Measurements from ENCODE around the gene ARMC2.

The ARMC2 gene

GRCh38 chr6:108998485-108998884 is 150.3 kb downstream of the ARMC2 start:
- H3K4me3 ChIP-seq (ENCODE audit: low read depth in 1 of 2, low read length in 2 of 2): no peak overlapping the region
- H3K4me1 ChIP-seq (ENCODE audit: control insufficient read depth in 1 of 2, insufficient read depth in 2 of 2, low read length in 2 of 2): peaks cover 8 to 18% of the 10 kb centered on the region in 2 donors
- peaks cover 11 to 37% of the 10 kb centered on the region in 2 donors for H3K36me3 ChIP-seq (ENCODE audit: control insufficient read depth in 1 of 2, insufficient read depth in 2 of 2, low read length in 2 of 2)
- H3K27me3 ChIP-seq (ENCODE audit: low read depth, low read length): no peaks in the 10 kb centered on the region
- H3K27ac ChIP-seq (ENCODE audit: low read length): no peak overlapping the region
- no peaks in the 10 kb centered on the region for H3K9me3 ChIP-seq (ENCODE audit: control insufficient read depth in 1 of 2, low read length in 2 of 2)

GRCh38 chr6:108999428-108999827 is 151.2 kb downstream of the ARMC2 start:
- H3K4me1 ChIP-seq (ENCODE audit: control insufficient read depth in 1 of 2, insufficient read depth in 2 of 2, low read length in 2 of 2): peaks cover 8 to 18% of the 10 kb centered on the region in 2 donors
- H3K27me3 ChIP-seq (ENCODE audit: low read depth, low read length): no peaks in the 10 kb centered on the region
- peaks cover 11 to 28% of the 10 kb centered on the region in 2 donors for H3K36me3 ChIP-seq (ENCODE audit: control insufficient read depth in 1 of 2, insufficient read depth in 2 of 2, low read length in 2 of 2)
- H3K27ac ChIP-seq (ENCODE audit: low read length): no peak overlapping the region
- no peaks in the 10 kb centered on the region for H3K9me3 ChIP-seq (ENCODE audit: control insufficient read depth in 1 of 2, low read length in 2 of 2)
- H3K4me3 ChIP-seq (ENCODE audit: low read depth in 1 of 2, low read length in 2 of 2): no peak overlapping the region

GRCh38 chr6:109000289-109000688 is 152.1 kb downstream of the ARMC2 start:
- Histone ChIP-seq H3K27me3 (ENCODE audit: low read depth, low read length) (no peaks in the 10 kb centered on the region), H3K27ac (ENCODE audit: low read length) (no peak overlapping the region), H3K9me3 (ENCODE audit: control insufficient read depth in 1 of 2, low read length in 2 of 2) (no peaks in the 10 kb centered on the region), H3K4me1 (ENCODE audit: control insufficient read depth in 1 of 2, insufficient read depth in 2 of 2, low read length in 2 of 2) (peaks cover 8 to 18% of the 10 kb centered on the region in 2 donors), H3K4me3 (ENCODE audit: low read depth in 1 of 2, low read length in 2 of 2) (no peak overlapping the region), H3K36me3 (ENCODE audit: control insufficient read depth in 1 of 2, insufficient read depth in 2 of 2, low read length in 2 of 2) (peaks cover 11 to 23% of the 10 kb centered on the region in 2 donors)

DNA sequence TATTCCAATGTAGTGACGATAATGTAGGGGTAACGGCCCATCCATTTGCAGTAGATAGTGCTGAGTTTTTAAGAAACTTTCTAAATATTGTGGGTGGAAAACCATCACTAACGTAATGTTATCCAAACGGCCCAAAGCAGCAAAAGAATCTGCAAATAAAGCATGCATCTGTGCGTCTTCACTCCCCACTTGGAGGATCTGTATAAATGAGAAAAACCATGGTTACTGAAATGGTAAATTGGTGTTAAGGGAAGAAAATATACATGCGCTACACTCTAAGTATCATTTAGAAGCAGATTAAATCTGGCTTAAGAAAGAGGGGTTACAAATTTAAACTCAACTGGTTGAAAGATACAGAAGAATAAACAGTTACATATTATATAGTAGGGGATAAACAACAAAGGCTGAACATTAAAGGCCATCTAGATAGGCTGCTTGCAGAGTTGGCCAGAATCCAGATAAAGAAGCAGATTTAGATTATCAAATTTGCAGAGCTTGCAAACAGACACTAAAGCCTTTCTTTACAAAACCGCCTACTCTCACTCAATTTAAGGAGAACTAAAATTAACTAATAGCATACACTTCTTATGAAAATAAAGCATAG is 153.2 kb downstream of the ARMC2 start:
- Histone ChIP-seq H3K36me3 (ENCODE audit: control insufficient read depth in 1 of 2, insufficient read depth in 2 of 2, low read length in 2 of 2) (peaks cover 9 to 13% of the 10 kb centered on the region in 2 donors), H3K27me3 (ENCODE audit: low read depth, low read length) (no peaks in the 10 kb centered on the region), H3K4me3 (ENCODE audit: low read depth in 1 of 2, low read length in 2 of 2) (peak overlapping the region in 1 of 2 donors; percentile 20), H3K27ac (ENCODE audit: low read length) (peak overlapping the region; percentile 82), H3K4me1 (ENCODE audit: control insufficient read depth in 1 of 2, insufficient read depth in 2 of 2, low read length in 2 of 2) (peaks cover 12 to 18% of the 10 kb centered on the region in 2 donors), H3K9me3 (ENCODE audit: control insufficient read depth in 1 of 2, low read length in 2 of 2) (no peaks in the 10 kb centered on the region)

GRCh38 chr6:109002051-109002697 is 154.0 kb downstream of the ARMC2 start:
- Histone ChIP-seq H3K36me3 (ENCODE audit: control insufficient read depth in 1 of 2, insufficient read depth in 2 of 2, low read length in 2 of 2) (peaks cover 9 to 13% of the 10 kb centered on the region in 2 donors), H3K4me3 (ENCODE audit: low read depth in 1 of 2, low read length in 2 of 2) (peak overlapping the region; percentile 20 to 21), H3K27ac (ENCODE audit: low read length) (peak overlapping the region; percentile 82), H3K4me1 (ENCODE audit: control insufficient read depth in 1 of 2, insufficient read depth in 2 of 2, low read length in 2 of 2) (peaks cover 15 to 18% of the 10 kb centered on the region in 2 donors), H3K27me3 (ENCODE audit: low read depth, low read length) (no peaks in the 10 kb centered on the region), H3K9me3 (ENCODE audit: control insufficient read depth in 1 of 2, low read length in 2 of 2) (no peaks in the 10 kb centered on the region)

DNA sequence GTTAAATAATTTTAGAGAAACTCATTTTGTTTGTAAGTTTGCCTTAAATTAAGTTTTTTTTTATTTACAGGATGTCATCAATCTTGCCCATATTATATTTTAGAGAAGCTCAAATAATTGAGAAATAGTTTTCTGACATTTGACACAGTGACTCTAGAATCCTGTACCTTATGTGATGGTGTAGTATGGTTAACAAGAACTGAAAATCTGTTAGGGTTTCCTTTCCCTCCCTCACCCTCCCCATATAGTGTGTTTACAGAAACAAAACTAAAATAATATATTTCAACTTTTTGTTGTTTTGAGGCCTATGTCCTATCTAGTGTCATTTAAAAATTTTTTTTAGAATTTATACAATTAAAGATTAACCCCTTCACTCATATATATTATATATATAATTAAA is 154.7 kb downstream of the ARMC2 start:
- peaks cover 15 to 18% of the 10 kb centered on the region in 2 donors for H3K4me1 ChIP-seq (ENCODE audit: control insufficient read depth in 1 of 2, insufficient read depth in 2 of 2, low read length in 2 of 2)
- peaks cover 9 to 13% of the 10 kb centered on the region in 2 donors for H3K36me3 ChIP-seq (ENCODE audit: control insufficient read depth in 1 of 2, insufficient read depth in 2 of 2, low read length in 2 of 2)
- peak overlapping the region; percentile 82 for H3K27ac ChIP-seq (ENCODE audit: low read length)
- peak overlapping the region in 1 of 2 donors; percentile 21 for H3K4me3 ChIP-seq (ENCODE audit: low read depth in 1 of 2, low read length in 2 of 2)
- no peaks in the 10 kb centered on the region for H3K27me3 ChIP-seq (ENCODE audit: low read depth, low read length)
- no peaks in the 10 kb centered on the region for H3K9me3 ChIP-seq (ENCODE audit: control insufficient read depth in 1 of 2, low read length in 2 of 2)

GRCh38 chr6:109006818-109007217 is 158.6 kb downstream of the ARMC2 start:
- no peaks in the 10 kb centered on the region for H3K9me3 ChIP-seq (ENCODE audit: control insufficient read depth in 1 of 2, low read length in 2 of 2)
- no peaks in the 10 kb centered on the region for H3K27me3 ChIP-seq (ENCODE audit: low read depth, low read length)
- H3K36me3 ChIP-seq (ENCODE audit: control insufficient read depth in 1 of 2, insufficient read depth in 2 of 2, low read length in 2 of 2): no peaks in the 10 kb centered on the region
- H3K4me3 ChIP-seq (ENCODE audit: low read depth in 1 of 2, low read length in 2 of 2): peak overlapping the region; percentile 3 to 89
- H3K27ac ChIP-seq (ENCODE audit: low read length): peak overlapping the region; percentile 97
- H3K4me1 ChIP-seq (ENCODE audit: control insufficient read depth in 1 of 2, insufficient read depth in 2 of 2, low read length in 2 of 2): peaks cover 11 to 12% of the 10 kb centered on the region in 2 donors

DNA sequence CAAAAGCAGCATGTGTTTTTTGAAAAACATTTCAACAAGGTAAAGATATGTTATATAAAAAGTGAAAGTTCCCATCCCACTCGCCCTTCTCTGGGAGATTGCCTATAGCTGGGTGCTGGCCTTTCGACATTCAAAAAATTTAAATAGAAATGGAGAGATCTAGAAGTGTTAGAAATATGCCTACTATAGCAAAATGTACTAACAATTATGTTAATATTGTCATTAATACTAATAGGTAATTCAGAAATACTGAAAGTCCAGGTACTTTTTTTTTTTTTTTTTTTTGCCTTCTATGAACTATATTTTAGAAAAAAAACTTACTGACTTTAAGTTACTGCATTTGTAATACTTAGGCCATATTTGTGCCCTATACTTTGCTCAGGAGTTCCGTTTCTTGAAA is 159.3 kb downstream of the ARMC2 start:
- peak overlapping the region; percentile 97 for H3K27ac ChIP-seq (ENCODE audit: low read length)
- H3K27me3 ChIP-seq (ENCODE audit: low read depth, low read length): no peaks in the 10 kb centered on the region
- H3K4me1 ChIP-seq (ENCODE audit: control insufficient read depth in 1 of 2, insufficient read depth in 2 of 2, low read length in 2 of 2): peaks cover 4 to 12% of the 10 kb centered on the region in 2 donors
- no peaks in the 10 kb centered on the region for H3K36me3 ChIP-seq (ENCODE audit: control insufficient read depth in 1 of 2, insufficient read depth in 2 of 2, low read length in 2 of 2)
- H3K9me3 ChIP-seq (ENCODE audit: control insufficient read depth in 1 of 2, low read length in 2 of 2): no peaks in the 10 kb centered on the region
- H3K4me3 ChIP-seq (ENCODE audit: low read depth in 1 of 2, low read length in 2 of 2): peak overlapping the region; percentile 84 to 89

GRCh38 chr6:109008054-109008453 is 159.8 kb downstream of the ARMC2 start:
- Histone ChIP-seq H3K4me3 (ENCODE audit: low read depth in 1 of 2, low read length in 2 of 2) (peak overlapping the region; percentile 84 to 89), H3K27me3 (ENCODE audit: low read depth, low read length) (no peaks in the 10 kb centered on the region), H3K27ac (ENCODE audit: low read length) (peak overlapping the region; percentile 97), H3K36me3 (ENCODE audit: control insufficient read depth in 1 of 2, insufficient read depth in 2 of 2, low read length in 2 of 2) (no peaks in the 10 kb centered on the region), H3K9me3 (ENCODE audit: control insufficient read depth in 1 of 2, low read length in 2 of 2) (no peaks in the 10 kb centered on the region), H3K4me1 (ENCODE audit: control insufficient read depth in 1 of 2, insufficient read depth in 2 of 2, low read length in 2 of 2) (peaks cover 0 to 12% of the 10 kb centered on the region in 2 donors)

DNA sequence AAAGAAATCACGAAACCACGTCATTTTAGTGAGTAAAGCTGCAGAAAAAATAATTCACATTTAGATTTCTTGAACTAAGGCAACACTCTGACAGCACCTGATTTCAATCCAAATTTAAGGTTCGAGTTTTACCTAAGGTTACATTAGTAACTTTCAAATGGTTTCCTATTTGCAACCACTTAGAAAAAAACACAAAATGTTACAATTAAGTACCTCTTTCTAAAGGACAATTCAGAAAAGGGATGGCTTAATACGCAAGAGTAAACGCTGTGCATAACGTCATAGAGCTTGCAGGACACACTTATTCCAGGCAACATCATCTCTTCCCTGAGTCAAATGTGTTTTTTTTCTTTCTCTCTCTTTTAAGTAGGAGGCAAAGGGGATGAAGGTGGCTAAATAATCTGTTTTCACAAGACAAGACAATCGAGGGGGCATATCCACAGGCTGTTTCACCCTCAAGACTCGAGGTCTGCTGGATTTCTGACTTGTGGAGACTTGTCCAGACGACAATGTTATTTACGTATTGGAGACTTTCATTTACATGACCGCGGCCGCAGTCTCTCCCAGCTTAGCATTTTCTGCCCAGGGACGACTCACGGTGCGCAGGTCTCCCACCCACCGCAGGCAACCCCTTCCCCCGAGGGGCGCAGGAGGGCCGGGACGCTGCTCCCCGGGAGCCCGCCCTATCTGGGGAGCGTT is 160.5 kb downstream of the ARMC2 start:
- no peaks in the 10 kb centered on the region for H3K27me3 ChIP-seq (ENCODE audit: low read depth, low read length)
- peak overlapping the region; percentile 84 to 89 for H3K4me3 ChIP-seq (ENCODE audit: low read depth in 1 of 2, low read length in 2 of 2)
- H3K4me1 ChIP-seq (ENCODE audit: control insufficient read depth in 1 of 2, insufficient read depth in 2 of 2, low read length in 2 of 2): peaks cover 0 to 13% of the 10 kb centered on the region in 2 donors
- peak overlapping the region; percentile 97 for H3K27ac ChIP-seq (ENCODE audit: low read length)
- no peaks in the 10 kb centered on the region for H3K9me3 ChIP-seq (ENCODE audit: control insufficient read depth in 1 of 2, low read length in 2 of 2)
- no peaks in the 10 kb centered on the region for H3K36me3 ChIP-seq (ENCODE audit: control insufficient read depth in 1 of 2, insufficient read depth in 2 of 2, low read length in 2 of 2)

GRCh38 chr6:109009236-109009961 is 161.2 kb downstream of the ARMC2 start:
- Histone ChIP-seq H3K36me3 (ENCODE audit: control insufficient read depth in 1 of 2, insufficient read depth in 2 of 2, low read length in 2 of 2) (no peaks in the 10 kb centered on the region), H3K4me1 (ENCODE audit: control insufficient read depth in 1 of 2, insufficient read depth in 2 of 2, low read length in 2 of 2) (peaks cover 4 to 16% of the 10 kb centered on the region in 2 donors), H3K4me3 (ENCODE audit: low read depth in 1 of 2, low read length in 2 of 2) (peak overlapping the region; percentile 84 to 89), H3K27me3 (ENCODE audit: low read depth, low read length) (no peaks in the 10 kb centered on the region), H3K9me3 (ENCODE audit: control insufficient read depth in 1 of 2, low read length in 2 of 2) (no peaks in the 10 kb centered on the region), H3K27ac (ENCODE audit: low read length) (peak overlapping the region; percentile 99)

Data from muscle layer of duodenum (tissue), 2 donors.